ENCODE results near the gene FNTB. TPM values are rescaled to one million over a fixed set of nuclear protein-coding genes. Genes with fewer than 3 reads are reported as not detected.

The FNTB gene
- total and polyA plus RNA-seq, 2 experiments from 2014 or later = 8.6 to 12.5 TPM

DNA sequence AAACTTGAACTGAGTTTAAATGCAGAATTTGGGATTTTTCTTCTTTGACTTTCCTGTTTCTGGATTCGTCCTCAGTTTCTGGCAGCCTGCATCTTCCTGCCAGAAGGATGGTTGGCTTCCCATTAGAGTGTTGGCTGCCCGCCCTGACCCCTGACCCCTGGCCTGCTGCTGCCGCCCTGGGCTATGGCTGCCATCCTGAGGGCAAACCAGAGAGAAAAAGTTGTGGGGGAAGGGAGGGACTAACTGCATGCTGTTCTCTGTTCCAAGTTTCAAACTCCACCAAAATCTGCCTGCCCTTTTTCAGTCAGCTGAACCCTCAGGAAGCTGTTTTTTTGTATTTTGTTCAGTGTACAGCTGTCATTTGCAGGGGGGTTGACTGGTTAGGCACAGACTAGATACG lies 48.4 kb downstream of the FNTB start:
- Histone ChIP-seq H3K4me3 (no peak overlapping the region), H4K20me1 (replicated peaks; ENCODE audit: insufficient read depth) (no peaks in the 10 kb centered on the region), H3K9me2 (ENCODE audit: insufficient read depth) (no peaks in the 10 kb centered on the region), H3K4me2 (no peak overlapping the region), H2AFZ (no peak overlapping the region), H3F3A (replicated peaks; ENCODE audit: low read depth) (no peaks in the 10 kb centered on the region), H3K27me3 (ENCODE audit: insufficient read depth) (no peaks in the 10 kb centered on the region), H3K79me2 (replicated peaks; ENCODE audit: insufficient read depth) (no peaks in the 10 kb centered on the region), H3K27ac (ENCODE audit: low read depth) (no peak overlapping the region), H3K36me3 (ENCODE audit: insufficient read depth) (no peaks in the 10 kb centered on the region; the same call in 1 of the 2 replicates), H3K4me1 (ENCODE audit: insufficient read depth) (no peaks in the 10 kb centered on the region)
- TF ChIP-seq CTCF (conservative IDR thresholded peaks at IDR 0.05; ENCODE audit: low read depth in 2 of 2) (no peak), ZNF331 (CRISPR knock-in tag; IDR thresholded peaks at IDR 0.05; ENCODE audit: low read depth) (no peak), EZH2 (IDR thresholded peaks at IDR 0.05; ENCODE audit: low read depth, unreplicated experiment) (no peak), POLR2AphosphoS5 (IDR thresholded peaks at IDR 0.05; ENCODE audit: low read depth) (no peak), EZH2phosphoT487 (IDR thresholded peaks at IDR 0.05; ENCODE audit: unreplicated experiment) (no peak), ZNF114 (CRISPR knock-in tag; IDR thresholded peaks at IDR 0.05) (no peak), STAT1 (IDR thresholded peaks at IDR 0.05; ENCODE audit: unreplicated experiment) (no peak), NANOG (IDR thresholded peaks at IDR 0.05; ENCODE audit: borderline replicate concordance) (no peak), ZNF462 (CRISPR knock-in tag; IDR thresholded peaks at IDR 0.05) (no peak), JUNB (IDR thresholded peaks at IDR 0.05; ENCODE audit: unreplicated experiment) (no peak), CREB1 (CRISPR knock-in tag; IDR thresholded peaks at IDR 0.05; ENCODE audit: low read depth) (no peak)
- TF ChIP-seq, protein P1, sequence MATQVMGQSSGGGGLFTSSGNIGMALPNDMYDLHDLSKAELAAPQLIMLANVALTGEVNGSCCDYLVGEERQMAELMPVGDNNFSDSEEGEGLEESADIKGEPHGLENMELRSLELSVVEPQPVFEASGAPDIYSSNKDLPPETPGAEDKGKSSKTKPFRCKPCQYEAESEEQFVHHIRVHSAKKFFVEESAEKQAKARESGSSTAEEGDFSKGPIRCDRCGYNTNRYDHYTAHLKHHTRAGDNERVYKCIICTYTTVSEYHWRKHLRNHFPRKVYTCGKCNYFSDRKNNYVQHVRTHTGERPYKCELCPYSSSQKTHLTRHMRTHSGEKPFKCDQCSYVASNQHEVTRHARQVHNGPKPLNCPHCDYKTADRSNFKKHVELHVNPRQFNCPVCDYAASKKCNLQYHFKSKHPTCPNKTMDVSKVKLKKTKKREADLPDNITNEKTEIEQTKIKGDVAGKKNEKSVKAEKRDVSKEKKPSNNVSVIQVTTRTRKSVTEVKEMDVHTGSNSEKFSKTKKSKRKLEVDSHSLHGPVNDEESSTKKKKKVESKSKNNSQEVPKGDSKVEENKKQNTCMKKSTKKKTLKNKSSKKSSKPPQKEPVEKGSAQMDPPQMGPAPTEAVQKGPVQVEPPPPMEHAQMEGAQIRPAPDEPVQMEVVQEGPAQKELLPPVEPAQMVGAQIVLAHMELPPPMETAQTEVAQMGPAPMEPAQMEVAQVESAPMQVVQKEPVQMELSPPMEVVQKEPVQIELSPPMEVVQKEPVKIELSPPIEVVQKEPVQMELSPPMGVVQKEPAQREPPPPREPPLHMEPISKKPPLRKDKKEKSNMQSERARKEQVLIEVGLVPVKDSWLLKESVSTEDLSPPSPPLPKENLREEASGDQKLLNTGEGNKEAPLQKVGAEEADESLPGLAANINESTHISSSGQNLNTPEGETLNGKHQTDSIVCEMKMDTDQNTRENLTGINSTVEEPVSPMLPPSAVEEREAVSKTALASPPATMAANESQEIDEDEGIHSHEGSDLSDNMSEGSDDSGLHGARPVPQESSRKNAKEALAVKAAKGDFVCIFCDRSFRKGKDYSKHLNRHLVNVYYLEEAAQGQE (IDR thresholded peaks at IDR 0.05; ENCODE audit: unreplicated experiment) = no peak
- TF ChIP-seq, protein P2, sequence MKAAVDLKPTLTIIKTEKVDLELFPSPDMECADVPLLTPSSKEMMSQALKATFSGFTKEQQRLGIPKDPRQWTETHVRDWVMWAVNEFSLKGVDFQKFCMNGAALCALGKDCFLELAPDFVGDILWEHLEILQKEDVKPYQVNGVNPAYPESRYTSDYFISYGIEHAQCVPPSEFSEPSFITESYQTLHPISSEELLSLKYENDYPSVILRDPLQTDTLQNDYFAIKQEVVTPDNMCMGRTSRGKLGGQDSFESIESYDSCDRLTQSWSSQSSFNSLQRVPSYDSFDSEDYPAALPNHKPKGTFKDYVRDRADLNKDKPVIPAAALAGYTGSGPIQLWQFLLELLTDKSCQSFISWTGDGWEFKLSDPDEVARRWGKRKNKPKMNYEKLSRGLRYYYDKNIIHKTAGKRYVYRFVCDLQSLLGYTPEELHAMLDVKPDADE (IDR thresholded peaks at IDR 0.05) = no peak
- ATAC-seq (no peak), DNase-seq (ENCODE audit: low spot score) (no peak)
- Mint-ChIP-seq H3K9me3 (no peaks in the 10 kb centered on the region), H3K36me3 (ENCODE audit: low read depth) (peaks cover 11% of the 10 kb centered on the region), H3K4me3 (no peak overlapping the region), H3K4me1 (no peaks in the 10 kb centered on the region), H3K27ac (no peak overlapping the region), H3K27me3 (ENCODE audit: insufficient read depth, low read depth, poor library complexity) (no peaks in the 10 kb centered on the region)

All from GM23338 (cell line).